Measurements from ENCODE around the gene SAPCD2.

GRCh38 chr9:137075275-137075775, 5.0 kb upstream of the SAPCD2 start:
- TF ChIP-seq CTCF (tag by site-specific recombination; IDR thresholded peaks at IDR 0.05) (no peak), ZNF530 (tag by site-specific recombination; IDR thresholded peaks at IDR 0.05; ENCODE audit: low read depth) (no peak), ZBTB7A (tag by site-specific recombination; IDR thresholded peaks at IDR 0.05; ENCODE audit: low read depth) (no peak), ZNF148 (tag by site-specific recombination; IDR thresholded peaks at IDR 0.05; ENCODE audit: borderline replicate concordance) (no peak), ZNF138 (tag by site-specific recombination; IDR thresholded peaks at IDR 0.05; ENCODE audit: borderline replicate concordance) (no peak), ZNF639 (tag by site-specific recombination; IDR thresholded peaks at IDR 0.05) (no peak), ZNF292 (tag by site-specific recombination; IDR thresholded peaks at IDR 0.05; ENCODE audit: borderline replicate concordance, low read depth) (no peak), ZFP3 (tag by site-specific recombination; IDR thresholded peaks at IDR 0.05; ENCODE audit: low read depth) (no peak), MYNN (tag by site-specific recombination; IDR thresholded peaks at IDR 0.05; ENCODE audit: borderline replicate concordance) (no peak), ZNF335 (tag by site-specific recombination; conservative IDR thresholded peaks at IDR 0.05) (no peak), ZNF645 (tag by site-specific recombination; IDR thresholded peaks at IDR 0.05) (no peak), ZNF24 (tag by site-specific recombination; IDR thresholded peaks at IDR 0.05) (no peak)
